NCI-H82 treated with DMSO at 0.1 percent for 48 hours (cell line): ENCODE results near the gene CWH43.
"Not testable (repeated sequence)": the region's sequence is repeated elsewhere in the genome, so short reads cannot be mapped to it uniquely, and the experiment has no call there.

Experiments
- DNase-seq: peaks from one replicate; lab custom pipeline; 2025; ENCODE audit not compliant: unreplicated experiment; lab: John Stamatoyannopoulos, UW

Gene CWH43

GRCh38 chr4:49096215-49096614 lies 110.1 kb downstream of the CWH43 start:
- not testable (repeated sequence) for DNase-seq

DNA sequence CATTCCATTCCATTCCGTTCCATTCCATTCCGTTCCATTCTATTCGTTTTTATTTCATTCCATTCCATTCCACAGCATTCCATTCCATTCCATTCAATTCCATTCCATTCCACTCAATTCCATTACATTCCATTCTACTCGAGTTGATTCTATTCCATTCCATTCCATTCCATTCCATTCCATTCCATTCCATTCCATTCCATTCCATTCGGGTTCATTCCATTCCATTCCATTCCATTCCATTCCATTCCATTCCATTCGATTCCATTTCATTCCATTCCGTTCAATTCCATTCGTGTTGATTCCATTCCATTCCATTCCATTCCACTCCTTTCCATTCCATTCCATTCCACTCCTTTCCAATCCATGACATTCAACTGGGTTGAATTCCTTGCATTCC lies 110.6 kb downstream of the CWH43 start:
- not testable (repeated sequence) for DNase-seq

DNA sequence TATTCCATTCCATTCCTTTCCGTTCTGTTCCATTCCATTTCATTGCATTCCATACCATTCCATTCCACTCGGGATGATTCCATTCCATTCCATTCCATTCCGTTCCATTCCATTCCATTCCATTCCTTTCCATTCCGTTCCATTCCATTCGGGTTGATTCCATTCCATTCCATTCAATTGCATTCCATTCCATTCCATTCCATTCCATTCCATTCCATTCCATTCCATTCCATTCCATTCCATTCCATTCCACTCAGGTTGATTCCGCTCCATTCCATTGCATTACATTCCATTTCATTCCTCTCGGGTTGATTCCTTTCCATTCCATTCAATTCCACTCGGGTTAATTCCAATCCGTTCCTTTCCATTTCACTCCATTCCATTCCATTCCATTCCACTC lies 111.0 kb downstream of the CWH43 start:
- not testable (repeated sequence) for DNase-seq

GRCh38 chr4:49097505-49097904 lies 111.4 kb downstream of the CWH43 start:
- DNase-seq = not testable (repeated sequence)

GRCh38 chr4:49098034-49098759 lies 112.1 kb downstream of the CWH43 start:
- not testable (repeated sequence) for DNase-seq

DNA sequence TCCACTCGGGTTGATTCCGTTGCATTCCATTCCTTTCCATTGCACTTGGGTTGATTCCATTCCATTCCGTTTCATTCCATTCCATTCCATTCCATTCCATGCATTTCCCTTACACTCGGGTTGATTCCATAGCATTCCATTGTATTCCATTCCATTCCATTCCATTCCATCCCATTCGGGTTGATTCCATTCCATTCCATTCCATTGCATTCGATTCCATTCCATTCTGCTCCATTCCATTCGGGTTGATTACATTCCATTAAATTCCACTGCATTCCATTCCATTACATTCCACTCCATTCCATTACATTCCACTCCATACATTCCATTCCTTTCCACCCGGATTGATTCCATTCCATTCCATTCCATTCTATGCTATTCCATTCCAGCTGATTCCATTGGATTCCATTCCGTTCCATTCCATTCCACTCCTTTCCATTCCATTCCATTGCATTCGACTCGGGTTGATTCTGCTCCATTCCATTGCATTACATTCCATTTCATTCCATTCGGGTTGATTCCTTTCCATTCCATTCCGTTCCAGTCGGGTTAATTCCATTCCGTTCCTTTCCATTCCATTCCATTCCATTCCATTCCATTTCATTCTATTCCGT lies 113.9 kb downstream of the CWH43 start:
- not testable (repeated sequence) for DNase-seq

GRCh38 chr4:49102344-49102898 lies 116.3 kb downstream of the CWH43 start:
- DNase-seq = not testable (repeated sequence)

DNA sequence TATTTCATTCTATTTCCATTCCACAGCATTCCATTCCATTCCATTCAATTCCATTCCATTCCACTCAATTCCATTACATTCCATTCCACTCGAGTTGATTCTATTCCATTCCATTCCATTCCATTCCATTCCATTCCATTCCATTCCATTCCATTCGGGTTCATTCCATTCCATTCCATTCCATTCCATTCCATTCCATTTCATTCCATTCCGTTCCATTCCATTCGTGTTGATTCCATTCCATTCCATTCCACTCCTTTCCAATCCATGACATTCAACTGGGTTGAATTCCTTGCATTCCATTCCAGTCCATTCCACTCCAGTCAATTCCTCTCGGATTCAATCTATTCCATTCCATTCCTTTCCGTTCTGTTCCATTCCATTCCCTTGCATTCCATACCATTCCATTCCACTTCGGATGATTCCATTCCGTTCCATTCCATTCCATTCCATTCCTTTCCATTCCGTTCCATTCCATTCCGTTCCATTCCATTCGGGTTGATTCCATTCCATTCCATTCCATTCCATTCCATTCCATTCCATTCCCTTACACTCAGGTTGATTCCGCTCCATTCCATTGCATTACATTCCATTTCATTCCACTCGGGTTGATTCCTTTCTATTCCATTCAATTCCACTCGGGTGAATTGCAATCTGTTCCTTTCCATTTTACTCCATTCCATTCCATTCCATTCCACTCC lies 117.5 kb downstream of the CWH43 start:
- not testable (repeated sequence) for DNase-seq

- DNase-seq = not testable (repeated sequence)
Observed at GRCh38 chr4:49104231-49104930, 118.3 kb downstream of the CWH43 start.

GRCh38 chr4:49105248-49105904 lies 119.3 kb downstream of the CWH43 start:
- DNase-seq = not testable (repeated sequence)

- DNase-seq = not testable (repeated sequence)
Observed at GRCh38 chr4:49107262-49107661, 121.2 kb downstream of the CWH43 start.

GRCh38 chr4:49108183-49108978 lies 122.3 kb downstream of the CWH43 start:
- DNase-seq = not testable (repeated sequence)

DNA sequence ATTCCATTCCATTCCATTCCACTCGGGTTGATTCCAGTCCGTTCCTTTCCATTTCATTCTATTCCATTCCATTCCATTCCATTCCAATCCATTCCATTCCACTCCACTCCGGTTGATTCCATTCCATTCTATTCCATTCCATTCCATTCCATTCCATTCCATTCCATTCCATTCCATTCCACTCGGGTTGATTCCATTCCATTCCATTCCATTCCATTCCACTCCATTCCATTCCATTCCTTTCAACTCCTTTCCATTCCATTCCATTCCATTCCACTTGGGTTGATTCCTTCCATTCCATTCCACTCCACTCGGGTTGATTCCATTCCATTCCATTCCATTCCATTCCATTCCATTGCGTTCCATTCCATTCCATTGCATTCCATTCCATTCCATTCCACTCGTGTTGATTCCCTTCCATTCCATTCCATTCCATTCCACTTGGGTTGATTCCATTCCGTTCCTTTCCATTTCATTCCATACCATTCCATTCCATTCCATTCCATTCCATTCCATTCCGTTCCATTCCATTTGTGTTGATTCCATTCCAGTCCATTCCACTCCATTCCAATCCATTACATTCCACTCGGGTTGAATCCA lies 123.6 kb downstream of the CWH43 start:
- DNase-seq = not testable (repeated sequence)

DNA sequence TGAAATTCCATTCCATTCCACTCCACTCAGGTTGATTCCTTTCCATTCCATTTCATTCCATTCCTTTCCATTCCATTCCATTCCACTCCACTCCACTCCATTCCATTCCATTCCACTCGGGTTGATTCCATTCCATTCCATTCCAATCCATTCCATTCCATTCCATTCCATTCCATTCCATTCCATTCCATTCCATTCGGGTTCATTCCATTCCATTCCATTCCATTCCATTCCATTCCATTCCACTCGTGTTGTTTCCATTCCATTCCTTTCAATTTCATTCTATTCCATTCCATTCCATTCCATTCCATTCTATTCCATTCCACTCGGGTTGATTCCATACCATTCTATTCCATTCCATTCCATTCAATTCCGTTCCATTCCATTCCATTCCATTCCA lies 124.5 kb downstream of the CWH43 start:
- not testable (repeated sequence) for DNase-seq
